ENCODE data around the gene LAPTM5. TPM values are rescaled to one million over a fixed set of nuclear protein-coding genes. Genes with fewer than 3 reads are reported as not detected.
"Not testable (repeated sequence)": the region's sequence is repeated elsewhere in the genome, so short reads cannot be mapped to it uniquely, and the experiment has no call there.

Gene LAPTM5
- total RNA-seq, 4 donors from 2014 or later, result 2.3 to 14.8 (median 10.1) TPM

- DNase-seq (no peak), ATAC-seq (no peak)
- intact Hi-C loops (cut with DNase I; ENCODE audit: low total_unique reads), result no loop called here
Measured at GRCh38 chr1:30689901-30690645, 67.5 kb downstream of the LAPTM5 start.

GRCh38 chr1:30688920-30689794 is 68.4 kb downstream of the LAPTM5 start:
- ATAC-seq (no peak), DNase-seq (no peak)
- in situ Hi-C loops (cut with MboI; ENCODE audit: low sequenced_read_pairs in 4 of 4) (loop anchor here in 3 of 4 donors (25.0 kb wide), 4 partner anchors 902 to 1902 kb away; partner anchors contain the start of genes MECR (in 1 of the 3) and PTPRU (in 1 of the 3)), intact Hi-C loops (cut with DNase I; ENCODE audit: low total_unique reads) (no loop called here)
- no peak for TF ChIP-seq CTCF (IDR thresholded peaks at IDR 0.05 in 4 of 5, conservative IDR thresholded peaks at IDR 0.05 in 1 of 5)
- TF ChIP-seq POLR2A (IDR thresholded peaks at IDR 0.05), result no peak
- Histone ChIP-seq H3K27ac (no peak overlapping the region), H3K4me1 (no peaks in the 10 kb centered on the region), H3K27me3 (peaks cover 21 to 23% (median 21%) of the 10 kb centered on the region in 3 donors), H3K4me3 (no peak overlapping the region), H3K9me3 (no peaks in the 10 kb centered on the region), H3K36me3 (no peaks in the 10 kb centered on the region)

More at GRCh38 chr1:30689901-30690645, 67.5 kb downstream of the LAPTM5 start:
- Histone ChIP-seq H3K27ac (no peak overlapping the region), H3K4me3 (no peak overlapping the region), H3K36me3 (no peaks in the 10 kb centered on the region), H3K27me3 (peaks cover 12 to 13% (median 12%) of the 10 kb centered on the region in 3 donors), H3K4me1 (no peaks in the 10 kb centered on the region), H3K9me3 (no peaks in the 10 kb centered on the region)
- in situ Hi-C loops (cut with MboI; ENCODE audit: low sequenced_read_pairs in 4 of 4), result loop anchor here in 3 of 4 donors (25.0 kb wide), 4 partner anchors 903 to 1903 kb away; partner anchors contain the start of genes MECR (in 1 of the 3) and PTPRU (in 1 of the 3)
- TF ChIP-seq CTCF (IDR thresholded peaks at IDR 0.05 in 4 of 5, conservative IDR thresholded peaks at IDR 0.05 in 1 of 5) (no peak), POLR2A (IDR thresholded peaks at IDR 0.05) (no peak)

GRCh38 chr1:30688516-30688915 is 69.1 kb downstream of the LAPTM5 start:
- H3K36me3 ChIP-seq; ATAC-seq; H3K9me3 ChIP-seq; H3K4me3 ChIP-seq; H3K4me1 ChIP-seq; H3K27ac ChIP-seq; DNase-seq; intact Hi-C loops (cut with DNase I; ENCODE audit: low total_unique reads): not testable (repeated sequence)
- in situ Hi-C loops (cut with MboI; ENCODE audit: low sequenced_read_pairs in 4 of 4), result loop anchor here in 3 of 4 donors (25.0 kb wide), 4 partner anchors 901 to 1901 kb away; partner anchors contain the start of genes MECR (in 1 of the 3) and PTPRU (in 1 of the 3)
- H3K27me3 ChIP-seq, result peaks cover 26 to 29% (median 27%) of the 10 kb centered on the region in 3 donors

GRCh38 chr1:30687886-30688285 is 69.7 kb downstream of the LAPTM5 start:
- in situ Hi-C loops (cut with MboI; ENCODE audit: low sequenced_read_pairs in 4 of 4), result loop anchor here in 3 of 4 donors (25.0 kb wide), 4 partner anchors 901 to 1901 kb away; partner anchors contain the start of genes MECR (in 1 of the 3) and PTPRU (in 1 of the 3)
- no peak for ATAC-seq
- intact Hi-C loops (cut with DNase I; ENCODE audit: low total_unique reads), result no loop called here

More at GRCh38 chr1:30687886-30688285, 69.7 kb downstream of the LAPTM5 start:
- TF ChIP-seq CTCF (IDR thresholded peaks at IDR 0.05 in 4 of 5, conservative IDR thresholded peaks at IDR 0.05 in 1 of 5), result no peak
- TF ChIP-seq POLR2A (IDR thresholded peaks at IDR 0.05), result no peak
- H3K27me3 ChIP-seq, result peaks cover 29 to 31% (median 29%) of the 10 kb centered on the region in 3 donors
- no peak for DNase-seq
- no peak overlapping the region for H3K27ac ChIP-seq
- H3K4me1 ChIP-seq, result no peaks in the 10 kb centered on the region
- H3K4me3 ChIP-seq, result no peak overlapping the region
- no peaks in the 10 kb centered on the region for H3K36me3 ChIP-seq
- no peaks in the 10 kb centered on the region for H3K9me3 ChIP-seq

Measured in gastrocnemius medialis (tissue), 4 donors.